K562 (cell line): ENCODE measurements around the gene AMELX. TPM values are rescaled to one million over a fixed set of nuclear protein-coding genes. Genes with fewer than 3 reads are reported as not detected.

Experiments used
- ATAC-seq: fragments of 200-7000 bp; cut with Tn5 transposase; 3 replicates; pipeline ENCODE4 v1.9.1; 2020; ENCODE audit warnings: moderate library complexity
- BruUV-seq: library from RNA; stranded (reverse); fragments of 400-500 nt; replicated peaks from 2 replicates; lab custom pipeline; 2021; lab: Mats Ljungman, UMichigan
- CTCF ChIA-PET: fragments of 300-600 bp; formaldehyde crosslinking; extraction: SDS; loops from one replicate; lab custom pipeline; 2021; ENCODE audit warnings: low intra/inter-chr PET ratio; lab: Yijun Ruan, JAX
- POLR2A ChIA-PET: fragments of 300-600, 350-650 bp; sonication (Branson Sonifier 250); formaldehyde crosslinking; extraction: SDS; loops from one replicate; lab custom pipeline; 2021; ENCODE audit warnings: antibody characterized with exemption, inconsistent platforms; lab: Yijun Ruan, JAX
- DNase-seq, 4 experiments: peaks; one replicate each; pipeline versions ENCODE4 v3.0.0 to v3.0.0-alpha.2; 2011 to 2018; ENCODE audit warnings: low spot score in 3 of 4, mixed read lengths in 3 of 4; ENCODE audit errors: extremely low read depth in 1 of 4
- FAIRE-seq: peaks from 2 replicates; lab custom pipeline; 2011; peaks lifted over from hg19 to GRCh38; lab: Jason Lieb, UNC
- H2AFZ ChIP-seq: 2 replicates; pipeline ENCODE4 v1.6.0; 2011; ENCODE audit warnings: low read depth, low read length, control low read depth, inconsistent platforms
- H3K27ac ChIP-seq: fragments of 200-600 bp; 3 replicates; pipeline ENCODE4 v1.8.0; 2011; ENCODE audit warnings: low read depth, mild to moderate bottlenecking, control low read depth, inconsistent platforms, low read length, moderate library complexity, mixed read lengths; ENCODE audit errors: extremely low read depth
- H3K27me3 ChIP-seq, 2 experiments: fragments of 300-600 bp in 1 of 2; 2 replicates in 1 of 2; 3 replicates in 1 of 2; pipeline versions ENCODE4 v1.6.0 to v1.8.0; 2011; ENCODE audit warnings: inconsistent platforms in 2 of 2, low read length in 2 of 2, mild to moderate bottlenecking in 1 of 2, mixed read lengths in 1 of 2, moderate library complexity in 1 of 2; ENCODE audit not compliant: control insufficient read depth in 2 of 2, insufficient read depth in 2 of 2
- H3K36me3 ChIP-seq: fragments of 300-600 bp; 3 replicates; pipeline ENCODE4 v1.8.0; 2011; ENCODE audit warnings: mild to moderate bottlenecking, low read length, inconsistent platforms; ENCODE audit not compliant: control insufficient read depth, insufficient read depth
- H3K4me1 ChIP-seq, 2 experiments: fragments of 200-600 bp in 1 of 2; replicated peaks in 1 of 2; 2 replicates in 1 of 2; 3 replicates in 1 of 2; pipeline versions ENCODE4 v1.5.1 to v1.8.0; 2011; ENCODE audit warnings: inconsistent platforms in 2 of 2, low read length in 2 of 2, mild to moderate bottlenecking in 1 of 2, mixed read lengths in 1 of 2, moderate library complexity in 1 of 2; ENCODE audit not compliant: control insufficient read depth in 2 of 2, insufficient read depth in 2 of 2
- H3K4me2 ChIP-seq: 2 replicates; pipeline ENCODE4 v1.6.1; 2011; ENCODE audit warnings: low read length, control low read depth, inconsistent platforms, mixed read lengths; ENCODE audit not compliant: insufficient read depth
- H3K4me3 ChIP-seq: fragments of 200-600 bp; sonication (generic), shearing (Covaris generic); 2 replicates; pipeline ENCODE4 v1.5.1; 2016; ENCODE audit warnings: control low read depth, inconsistent platforms
- H3K79me2 ChIP-seq: fragments of 200-600 bp; 3 replicates; pipeline ENCODE4 v1.8.0; 2011; ENCODE audit warnings: low read length, inconsistent platforms; ENCODE audit not compliant: control insufficient read depth, insufficient read depth
- H3K9ac ChIP-seq, 2 experiments: 2 replicates each; pipeline versions ENCODE4 v1.6.0 to v1.6.1; 2011; ENCODE audit warnings: low read depth in 2 of 2, low read length in 2 of 2, control low read depth in 1 of 2, inconsistent platforms in 1 of 2, mild to moderate bottlenecking in 1 of 2, mixed read lengths in 1 of 2; ENCODE audit not compliant: insufficient read depth in 1 of 2
- H3K9me1 ChIP-seq: one replicate; pipeline ENCODE4 v1.6.0; 2011; ENCODE audit warnings: inconsistent platforms, mild to moderate bottlenecking, low read length, moderate library complexity; ENCODE audit not compliant: control insufficient read depth, insufficient read depth
- H3K9me3 ChIP-seq: replicated peaks from 2 replicates; pipeline ENCODE4 v1.5.1; 2011; ENCODE audit warnings: low read depth, low read length, inconsistent platforms; ENCODE audit not compliant: control insufficient read depth, insufficient read depth
- H4K20me1 ChIP-seq: replicated peaks from 2 replicates; pipeline ENCODE4 v1.6.1; 2011; ENCODE audit warnings: low read length, inconsistent platforms, mixed read lengths; ENCODE audit not compliant: control insufficient read depth, insufficient read depth
- AFF1 ChIP-seq, 2 experiments: fragments of 450-650 bp; IDR thresholded peaks; 2 replicates each; pipeline ENCODE4 v1.6.1; 2018; ENCODE audit warnings: mild to moderate bottlenecking in 2 of 2, low read depth in 1 of 2; ENCODE audit not compliant: partially characterized antibody in 2 of 2
- ARID3A ChIP-seq: IDR thresholded peaks from 2 replicates; pipeline ENCODE4 v1.6.1; 2012; ENCODE audit warnings: low read depth, low read length, improper control_type of control experiment, borderline replicate concordance
- CEBPB ChIP-seq: fragments of 450-650 bp; IDR thresholded peaks from 2 replicates; pipeline ENCODE4 v1.6.1; 2016; ENCODE audit warnings: missing genetic modification characterization, missing compliant biosample characterization
- CEBPG ChIP-seq, 3 experiments: fragments of 200-800 bp in 1 of 3; sonication (Bioruptor generic) in 1 of 3; sonication (generic) in 1 of 3; formaldehyde crosslinking in 1 of 3; IDR thresholded peaks in 2 of 3; conservative IDR thresholded peaks in 1 of 3; 2 replicates each; pipeline versions ENCODE4 v1.6.1 to v1.8.0; 2016 to 2022; ENCODE audit warnings: missing compliant biosample characterization in 2 of 3, missing genetic modification characterization in 2 of 3, mild to moderate bottlenecking in 1 of 3, missing genetic modification reagents in 1 of 3
- MAX ChIP-seq: sonication (generic); formaldehyde crosslinking; IDR thresholded peaks from 2 replicates; pipeline ENCODE4 v1.9.0; 2022; ENCODE audit warnings: mild to moderate bottlenecking, missing genetic modification reagents
- RBM39 ChIP-seq: fragments of 200-400 bp; formaldehyde crosslinking; optimal IDR thresholded peaks from 2 replicates; pipeline ENCODE3; 2018; ENCODE audit warnings: low read depth, low read length
- SMAD3 ChIP-seq: fragments of 450-650 bp; formaldehyde crosslinking; conservative IDR thresholded peaks from 2 replicates; pipeline ENCODE4 v1.4.0; 2020; ENCODE audit warnings: mild to moderate bottlenecking
- TBL1XR1 ChIP-seq, 2 experiments: IDR thresholded peaks; 2 replicates each; pipeline ENCODE4 v1.6.1; 2012; ENCODE audit warnings: improper control_type of control experiment in 2 of 2, low read length in 2 of 2, mild to moderate bottlenecking in 1 of 2
- ZNF184 ChIP-seq: sonication (generic); formaldehyde crosslinking; IDR thresholded peaks from 2 replicates; pipeline ENCODE4 v1.5.0; 2020; ENCODE audit warnings: missing genetic modification reagents
- WGBS: fragments of 100-300 bp; shearing (Covaris generic); methylation state at CpG from one replicate; pipeline ENCODE4 v1.1.6; 2016; ENCODE audit warnings: low coverage, mixed read lengths; ENCODE audit not compliant: insufficient coverage; ENCODE audit errors: missing lambda C conversion rate; 5-methylcytosine and 5-hydroxymethylcytosine counted together
- in situ Hi-C: fragments of 300-500 bp; cut with MboI; formaldehyde crosslinking; loops from 4 replicates; pipeline ENCODE4 v1.15.0; 2018; ENCODE audit warnings: inconsistent platforms, mixed read lengths
- intact Hi-C: fragments of 100-400 bp; cut with micrococcal nuclease; formaldehyde crosslinking; loops from 2 replicates; pipeline ENCODE4 v1.14.2; 2022
- polyA plus RNA-seq, 8 experiments: library from polyadenylated mRNA; depleted of rRNA in 4 of 8; stranded (reverse) in 5 of 8; unstranded in 3 of 8; fragments of >200 nt; fragmentation: Nextera tagmentation in 2 of 8; fragmentation: Illumina TruSeq in 1 of 8; extraction: Ambion mirVana in 2 of 8; extraction: Trizol in 1 of 8; gene quantifications; 2 replicates each; pipeline versions ENCODE4 v1.2.1 to v1.2.3, GENCODE V29; 2011 to 2014; ENCODE audit warnings: inconsistent platforms in 1 of 8, missing spikeins in 1 of 8
- total RNA-seq, 7 experiments: library from RNA; depleted of rRNA in 6 of 7; stranded (reverse); fragments of >200 nt in 6 of 7; fragmentation: Illumina TruSeq in 2 of 7; extraction: Trizol in 2 of 7; gene quantifications; 2 replicates each; pipeline versions ENCODE4 v1.2.1 to v1.2.3, GENCODE V29; 2011 to 2021; ENCODE audit warnings: low replicate concordance in 1 of 7

Gene AMELX
- total and polyA plus RNA-seq, 9 of the 15 experiments (the other 6 are each of a cell fraction or from before 2014, with no cell fraction given): 0.22 TPM; not detected in 8

DNA sequence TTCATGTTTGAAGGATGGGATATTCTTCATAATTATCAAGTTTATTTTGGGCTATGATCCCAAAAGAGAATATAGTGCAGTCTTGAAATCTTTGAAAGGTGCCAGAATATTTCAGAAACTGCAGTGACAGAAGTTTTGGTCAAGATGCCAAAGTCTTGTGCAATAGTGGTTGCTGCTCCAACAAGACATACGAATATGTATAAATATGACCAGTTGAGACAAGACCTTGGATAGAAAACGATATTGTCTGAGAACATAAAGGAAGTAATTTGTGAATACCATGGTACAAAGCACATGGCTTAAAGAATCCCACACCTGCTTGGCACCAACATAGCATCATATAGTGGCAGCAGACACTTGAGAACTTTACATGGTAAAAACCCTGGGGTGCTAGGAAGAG lies 48.6 kb upstream of the AMELX start:
- ChIA-PET POLR2A (no interaction called here), CTCF (no interaction called here)
- peaks cover 31% of the 10 kb centered on the region for H3K79me2 ChIP-seq
- H3K27me3 ChIP-seq: no peaks in the 10 kb centered on the region
- 59% methylated on average over 2 of the region's 2 CpGs for whole genome bisulfite sequencing
- peaks cover 22% of the 10 kb centered on the region; the same call in 2 of the 3 replicates for H3K36me3 ChIP-seq
- no peaks in the 10 kb centered on the region for H4K20me1 ChIP-seq
- H3K4me2 ChIP-seq: no peak overlapping the region
- H3K9me3 ChIP-seq: no peaks in the 10 kb centered on the region
- no peak overlapping the region for H3K9ac ChIP-seq
- no TSS peak for BruUV-seq
- no peak overlapping the region for H2AFZ ChIP-seq
- in situ Hi-C loops: no loop called here
- no peak for TF ChIP-seq RBM39
- TF ChIP-seq CEBPG (CRISPR knock-in tag; IDR thresholded peaks at IDR 0.05): no peak
- TF ChIP-seq CEBPG (tag; conservative IDR thresholded peaks at IDR 0.05 in 1 of 2, IDR thresholded peaks at IDR 0.05 in 1 of 2): peak in 1 of 2 experiments; percentile 31; a peak in 1 of 4 replicates
- TF ChIP-seq CEBPB (tag): peak; percentile 36; the same call in 1 of the 2 replicates
- TF ChIP-seq AFF1 (IDR thresholded peaks at IDR 0.05; ENCODE audit: low read depth in 1 of 2, partially characterized antibody in 2 of 2): no peak
- no peak for TF ChIP-seq ARID3A
- no peak for TF ChIP-seq ZNF184
- TF ChIP-seq MAX (CRISPR knock-in tag): no peak
- no peak for TF ChIP-seq SMAD3 (CRISPR knock-in tag)
- no peak for TF ChIP-seq TBL1XR1 (IDR thresholded peaks at IDR 0.05; ENCODE audit: low read length in 2 of 2)
- intact Hi-C loops: no loop called here
- H3K4me3 ChIP-seq: no peak overlapping the region
- peaks cover 0 to 9% of the 10 kb centered on the region in 2 experiments; a peak in 2 of 5 replicates for H3K4me1 ChIP-seq
- ATAC-seq (no peak), DNase-seq (no peak), FAIRE-seq (no peak)
- H3K9me1 ChIP-seq: no peaks in the 10 kb centered on the region
- H3K27ac ChIP-seq: no peak overlapping the region
